Measurements from ENCODE around the gene RBM15B. TPM values are rescaled to one million over a fixed set of nuclear protein-coding genes. Genes with fewer than 3 reads are reported as not detected.

RBM15B gene
- total RNA-seq, 1 experiment from 2014 or later: 61.1 TPM

GRCh38 chr3:51389423-51390183, 1.5 kb upstream of the RBM15B start:
- Mint-ChIP-seq H3K9me3 (peaks cover 8 to 9% of the 10 kb centered on the region in 2 experiments; a peak in 4 of 5 replicates), H3K4me3 (peak overlapping the region in 1 of 2 experiments; percentile 32; a peak in 2 of 5 replicates), H3K27me3 (ENCODE audit: low read depth) (peaks cover 1% of the 10 kb centered on the region; the same call in 1 of the 2 replicates), H3K4me1 (peaks cover 43 to 58% of the 10 kb centered on the region in 2 experiments), H3K36me3 (ENCODE audit: insufficient read depth in 1 of 3, low read depth in 3 of 3) (peaks cover 53 to 76% (median 72%) of the 10 kb centered on the region in 3 experiments), H3K27ac (peak overlapping the region in 1 of 3 experiments; percentile 44; a peak in 1 of 7 replicates)
- H3K79me1 ChIP-seq (ENCODE audit: insufficient read depth, low read depth, low read length, poor library complexity, severe bottlenecking): peaks cover 13% of the 10 kb centered on the region
- no peak overlapping the region for H3K56ac ChIP-seq (ENCODE audit: insufficient read length, low read depth, low read length)
- H2AFZ ChIP-seq (ENCODE audit: low read length): no peak overlapping the region
- TF ChIP-seq, protein P1, sequence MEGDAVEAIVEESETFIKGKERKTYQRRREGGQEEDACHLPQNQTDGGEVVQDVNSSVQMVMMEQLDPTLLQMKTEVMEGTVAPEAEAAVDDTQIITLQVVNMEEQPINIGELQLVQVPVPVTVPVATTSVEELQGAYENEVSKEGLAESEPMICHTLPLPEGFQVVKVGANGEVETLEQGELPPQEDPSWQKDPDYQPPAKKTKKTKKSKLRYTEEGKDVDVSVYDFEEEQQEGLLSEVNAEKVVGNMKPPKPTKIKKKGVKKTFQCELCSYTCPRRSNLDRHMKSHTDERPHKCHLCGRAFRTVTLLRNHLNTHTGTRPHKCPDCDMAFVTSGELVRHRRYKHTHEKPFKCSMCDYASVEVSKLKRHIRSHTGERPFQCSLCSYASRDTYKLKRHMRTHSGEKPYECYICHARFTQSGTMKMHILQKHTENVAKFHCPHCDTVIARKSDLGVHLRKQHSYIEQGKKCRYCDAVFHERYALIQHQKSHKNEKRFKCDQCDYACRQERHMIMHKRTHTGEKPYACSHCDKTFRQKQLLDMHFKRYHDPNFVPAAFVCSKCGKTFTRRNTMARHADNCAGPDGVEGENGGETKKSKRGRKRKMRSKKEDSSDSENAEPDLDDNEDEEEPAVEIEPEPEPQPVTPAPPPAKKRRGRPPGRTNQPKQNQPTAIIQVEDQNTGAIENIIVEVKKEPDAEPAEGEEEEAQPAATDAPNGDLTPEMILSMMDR (conservative IDR thresholded peaks at IDR 0.05): peak; percentile 81
- no CpG with 5 or more reads among the region's 6 CpGs for whole genome bisulfite sequencing (ENCODE audit: extremely low coverage, insufficient read length, low lambda C conversion rate)
- H3K27ac ChIP-seq (ENCODE audit: insufficient read length, low read depth, low read length): no peak overlapping the region
- no peak overlapping the region for H2BK5ac ChIP-seq (ENCODE audit: insufficient read length, low read length)
- no peak overlapping the region for H2BK15ac ChIP-seq (ENCODE audit: low read depth, low read length)
- no peak overlapping the region for H3T11ph ChIP-seq (ENCODE audit: low read length)
- no peak overlapping the region for H2BK12ac ChIP-seq (ENCODE audit: insufficient read length, low read depth, low read length)
- no peak overlapping the region for H3K23ac ChIP-seq (ENCODE audit: insufficient read length, low read depth, low read length)
- H3K27me3 ChIP-seq (ENCODE audit: insufficient read depth, low read length): no peaks in the 10 kb centered on the region
- no peak overlapping the region for H3K9ac ChIP-seq (ENCODE audit: extremely low read depth, insufficient read length, low read length)
- peaks cover 31% of the 10 kb centered on the region for H3K79me2 ChIP-seq (ENCODE audit: insufficient read depth, low read length)
- no peak overlapping the region for H3K4me2 ChIP-seq (ENCODE audit: insufficient read depth, insufficient read length, low read length)
- no peak overlapping the region for H2BK20ac ChIP-seq (ENCODE audit: low read depth, low read length, poor library complexity, severe bottlenecking)
- no peak overlapping the region for H2AK5ac ChIP-seq (ENCODE audit: insufficient read length, low read length)
- no peak overlapping the region for H3K18ac ChIP-seq (ENCODE audit: insufficient read length, low read depth, low read length)
- H3K14ac ChIP-seq (ENCODE audit: insufficient read depth, low read length): no peak overlapping the region
- no peak overlapping the region for H2BK120ac ChIP-seq (ENCODE audit: low read depth, low read length, poor library complexity, severe bottlenecking)
- no peaks in the 10 kb centered on the region for H3K9me3 ChIP-seq (ENCODE audit: control insufficient read depth, low read depth, low read length)
- no peak overlapping the region for H4K91ac ChIP-seq (ENCODE audit: insufficient read length, low read depth, low read length)
- H4K8ac ChIP-seq (replicated peaks; ENCODE audit: insufficient read length, low read depth, low read length): no peak overlapping the region
- DNase-seq: peak; percentile 76
- H3K4ac ChIP-seq (ENCODE audit: low read depth, low read length): no peak overlapping the region
- H4K5ac ChIP-seq (ENCODE audit: insufficient read length, low read depth, low read length): no peak overlapping the region
- H3K4me1 ChIP-seq (ENCODE audit: insufficient read depth, low read length): 0 out of 2 replicates have a peak, but pooled peaks cover 6% of the 10 kb centered on the region
- H4K20me1 ChIP-seq (ENCODE audit: control insufficient read depth, insufficient read depth, insufficient read length): no peaks in the 10 kb centered on the region
- peaks cover 9% of the 10 kb centered on the region for H3K23me2 ChIP-seq (ENCODE audit: insufficient read length, low read depth, low read length, poor library complexity, severe bottlenecking)
